ENCODE data around the gene TBCB. TPM values are rescaled to one million over a fixed set of nuclear protein-coding genes. Genes with fewer than 3 reads are reported as not detected.
A peak's percentile ranks its signal among the peaks of the same experiment; 100 is the strongest.
"Not testable (repeated sequence)": the region's sequence is repeated elsewhere in the genome, so short reads cannot be mapped to it uniquely, and the experiment has no call there.

Gene TBCB, protein sequence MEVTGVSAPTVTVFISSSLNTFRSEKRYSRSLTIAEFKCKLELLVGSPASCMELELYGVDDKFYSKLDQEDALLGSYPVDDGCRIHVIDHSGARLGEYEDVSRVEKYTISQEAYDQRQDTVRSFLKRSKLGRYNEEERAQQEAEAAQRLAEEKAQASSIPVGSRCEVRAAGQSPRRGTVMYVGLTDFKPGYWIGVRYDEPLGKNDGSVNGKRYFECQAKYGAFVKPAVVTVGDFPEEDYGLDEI
- 100 to 1,000 TPM; 118 to 196 (median 154) TPM for total RNA-seq

DNA sequence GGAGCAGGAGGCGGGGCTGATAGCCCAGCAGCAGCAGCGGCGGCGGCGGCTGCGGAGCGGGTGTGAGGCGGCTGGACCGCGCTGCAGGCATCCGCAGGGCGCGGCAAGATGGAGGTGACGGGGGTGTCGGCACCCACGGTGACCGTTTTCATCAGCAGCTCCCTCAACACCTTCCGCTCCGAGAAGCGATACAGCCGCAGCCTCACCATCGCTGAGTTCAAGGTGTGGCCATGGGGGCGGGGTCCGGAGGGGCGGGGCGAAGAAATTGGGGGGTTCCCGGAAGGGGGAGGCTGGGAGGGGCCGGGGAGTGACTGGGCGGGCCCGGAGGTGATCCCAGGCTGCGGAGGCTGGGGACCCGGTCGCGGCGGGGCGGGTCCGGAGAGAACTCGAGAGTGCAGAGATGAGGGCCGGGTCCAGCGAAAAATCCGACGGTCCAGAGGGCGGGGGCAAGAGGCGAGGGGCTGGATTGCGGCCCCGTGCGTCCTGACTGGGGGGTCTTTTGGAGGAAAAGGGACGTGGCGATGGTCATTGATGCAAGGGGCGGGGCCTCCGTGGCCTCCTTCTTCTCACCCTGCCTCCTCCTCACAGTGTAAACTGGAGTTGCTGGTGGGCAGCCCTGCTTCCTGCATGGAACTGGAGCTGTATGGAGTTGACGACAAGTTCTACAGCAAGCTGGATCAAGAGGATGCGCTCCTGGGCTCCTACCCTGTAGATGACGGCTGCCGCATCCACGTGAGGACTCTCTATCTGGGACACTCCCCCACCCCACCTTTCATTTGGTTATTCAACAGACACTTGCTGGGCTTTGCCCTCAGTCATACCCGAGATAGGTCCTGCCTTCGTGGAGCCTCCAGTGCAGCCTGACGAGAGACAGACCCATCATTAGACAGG, at the start of gene TBCB:
Gene TBCB, plus strand, starts transcription at position 16 of the 891 bp plus-strand sequence. Its CDS starts 93 bp downstream, at position 109.
- DNase-seq, result peak in 1 of 2 donors; percentile 84
- TF ChIP-seq POLR2A (IDR thresholded peaks at IDR 0.05), result peak in 1 of 2 donors; percentile 77
- TF ChIP-seq, protein P1, sequence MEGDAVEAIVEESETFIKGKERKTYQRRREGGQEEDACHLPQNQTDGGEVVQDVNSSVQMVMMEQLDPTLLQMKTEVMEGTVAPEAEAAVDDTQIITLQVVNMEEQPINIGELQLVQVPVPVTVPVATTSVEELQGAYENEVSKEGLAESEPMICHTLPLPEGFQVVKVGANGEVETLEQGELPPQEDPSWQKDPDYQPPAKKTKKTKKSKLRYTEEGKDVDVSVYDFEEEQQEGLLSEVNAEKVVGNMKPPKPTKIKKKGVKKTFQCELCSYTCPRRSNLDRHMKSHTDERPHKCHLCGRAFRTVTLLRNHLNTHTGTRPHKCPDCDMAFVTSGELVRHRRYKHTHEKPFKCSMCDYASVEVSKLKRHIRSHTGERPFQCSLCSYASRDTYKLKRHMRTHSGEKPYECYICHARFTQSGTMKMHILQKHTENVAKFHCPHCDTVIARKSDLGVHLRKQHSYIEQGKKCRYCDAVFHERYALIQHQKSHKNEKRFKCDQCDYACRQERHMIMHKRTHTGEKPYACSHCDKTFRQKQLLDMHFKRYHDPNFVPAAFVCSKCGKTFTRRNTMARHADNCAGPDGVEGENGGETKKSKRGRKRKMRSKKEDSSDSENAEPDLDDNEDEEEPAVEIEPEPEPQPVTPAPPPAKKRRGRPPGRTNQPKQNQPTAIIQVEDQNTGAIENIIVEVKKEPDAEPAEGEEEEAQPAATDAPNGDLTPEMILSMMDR (IDR thresholded peaks at IDR 0.05), result no peak
- intact Hi-C loops (cut with DNase I; ENCODE audit: low total_unique reads), result loop anchor here (10.0 kb wide), 1 partner anchor 61 kb away; the partner anchor contains the start of genes THAP8 and WDR62
- Histone ChIP-seq H3K27me3 (no peaks in the 10 kb centered on the region), H3K36me3 (no peaks in the 10 kb centered on the region), H3K4me3 (peak within 1 kb of the TSS; percentile 78 to 90), H3K9me3 (no peaks in the 10 kb centered on the region), H3K4me1 (peaks cover 0 to 8% of the 10 kb centered on the region in 2 donors), H3K27ac (peak within 1 kb of the TSS; percentile 89)

DNA sequence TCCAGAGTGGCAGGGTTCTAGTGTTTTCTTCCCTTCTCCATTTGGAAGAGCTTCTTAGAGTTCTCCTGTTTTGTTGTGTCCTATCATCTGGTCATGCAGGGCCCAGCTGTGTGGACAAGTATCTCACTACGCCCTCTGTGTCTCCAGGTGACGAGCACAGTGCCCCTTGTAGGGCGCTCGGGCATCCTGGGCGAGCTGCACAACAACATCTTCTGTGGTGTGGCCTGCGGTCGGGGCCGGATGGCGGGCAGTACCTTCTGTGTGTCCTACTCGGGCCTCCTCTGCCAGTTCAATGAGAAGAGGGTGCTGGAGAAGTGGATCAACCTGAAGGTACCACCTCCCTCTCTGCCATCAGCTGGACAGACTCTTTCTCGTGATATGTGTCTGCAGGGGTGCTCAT, 47.6 kb upstream of the TBCB start:
- no peaks in the 10 kb centered on the region for H3K27me3 ChIP-seq
- H3K4me3 ChIP-seq, result no peak overlapping the region
- DNase-seq, result no peak
- H3K9me3 ChIP-seq, result no peaks in the 10 kb centered on the region
- H3K27ac ChIP-seq, result no peak overlapping the region
- no peak for TF ChIP-seq POLR2A (IDR thresholded peaks at IDR 0.05)
- TF ChIP-seq, protein P1 (IDR thresholded peaks at IDR 0.05), result no peak
- intact Hi-C loops (cut with DNase I; ENCODE audit: low total_unique reads), result no loop called here
- no peaks in the 10 kb centered on the region for H3K36me3 ChIP-seq
- H3K4me1 ChIP-seq, result no peaks in the 10 kb centered on the region

DNA sequence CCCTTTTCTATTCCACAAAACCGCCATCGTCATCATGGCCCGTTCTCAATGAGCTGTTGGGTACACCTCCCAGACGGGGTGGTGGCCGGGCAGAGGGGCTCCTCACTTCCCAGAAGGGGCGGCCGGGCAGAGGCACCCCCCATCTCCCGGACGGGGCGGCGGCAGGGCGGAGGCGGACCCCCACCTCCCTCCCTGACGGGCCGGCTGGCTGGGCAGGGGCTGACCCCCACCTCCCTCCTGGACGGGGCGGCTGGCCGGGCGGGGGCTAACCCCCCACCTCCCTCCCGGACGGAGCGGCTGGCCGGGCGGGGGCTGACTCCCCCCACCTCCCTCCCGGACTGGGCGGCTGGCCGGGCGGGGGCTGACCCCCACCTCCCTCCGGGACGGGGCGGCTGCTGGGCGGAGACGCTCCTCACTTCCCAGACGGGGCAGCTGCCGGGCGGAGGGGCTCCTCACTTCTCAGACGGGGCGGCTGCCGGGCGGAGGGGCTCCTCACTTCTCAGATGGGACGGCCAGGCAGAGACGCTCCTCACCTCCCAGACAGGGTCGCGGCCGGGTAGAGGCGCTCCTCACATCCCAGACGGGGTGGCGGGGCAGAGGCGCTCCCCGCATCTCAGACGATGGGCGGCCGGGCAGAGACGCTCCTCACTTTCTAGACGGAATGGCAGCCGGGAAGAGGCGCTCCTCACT, 46.3 kb upstream of the TBCB start:
- H3K27ac ChIP-seq; DNase-seq; H3K27me3 ChIP-seq; H3K36me3 ChIP-seq; H3K9me3 ChIP-seq; intact Hi-C loops (cut with DNase I; ENCODE audit: low total_unique reads); H3K4me3 ChIP-seq; H3K4me1 ChIP-seq: not testable (repeated sequence)

DNA sequence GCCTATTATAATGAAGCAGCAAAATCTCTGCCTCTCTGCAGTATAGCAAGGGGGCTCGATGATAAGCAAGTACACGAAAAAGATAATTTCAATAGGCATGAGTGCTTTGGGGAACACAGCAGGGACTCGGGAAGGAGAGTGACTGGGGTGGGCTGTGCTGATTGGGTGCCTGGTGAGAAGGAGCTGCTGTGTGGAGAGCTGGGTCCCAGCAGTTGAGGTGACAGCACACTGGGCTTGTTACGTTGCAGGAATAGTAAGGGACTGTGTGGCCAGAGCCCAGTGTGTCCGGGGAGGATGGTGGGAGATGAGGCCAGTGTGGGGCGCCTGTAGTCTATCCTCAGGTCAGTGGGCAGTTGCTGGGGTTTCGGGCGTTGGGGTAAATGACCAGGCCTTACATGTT, 43.2 kb upstream of the TBCB start:
- Histone ChIP-seq H3K4me3 (no peak overlapping the region), H3K27ac (no peak overlapping the region), H3K9me3 (no peaks in the 10 kb centered on the region), H3K4me1 (no peaks in the 10 kb centered on the region), H3K36me3 (no peaks in the 10 kb centered on the region), H3K27me3 (no peaks in the 10 kb centered on the region)
- no peak for DNase-seq
- intact Hi-C loops (cut with DNase I; ENCODE audit: low total_unique reads), result no loop called here
- TF ChIP-seq, protein P1 (IDR thresholded peaks at IDR 0.05), result no peak
- no peak for TF ChIP-seq POLR2A (IDR thresholded peaks at IDR 0.05)

DNA sequence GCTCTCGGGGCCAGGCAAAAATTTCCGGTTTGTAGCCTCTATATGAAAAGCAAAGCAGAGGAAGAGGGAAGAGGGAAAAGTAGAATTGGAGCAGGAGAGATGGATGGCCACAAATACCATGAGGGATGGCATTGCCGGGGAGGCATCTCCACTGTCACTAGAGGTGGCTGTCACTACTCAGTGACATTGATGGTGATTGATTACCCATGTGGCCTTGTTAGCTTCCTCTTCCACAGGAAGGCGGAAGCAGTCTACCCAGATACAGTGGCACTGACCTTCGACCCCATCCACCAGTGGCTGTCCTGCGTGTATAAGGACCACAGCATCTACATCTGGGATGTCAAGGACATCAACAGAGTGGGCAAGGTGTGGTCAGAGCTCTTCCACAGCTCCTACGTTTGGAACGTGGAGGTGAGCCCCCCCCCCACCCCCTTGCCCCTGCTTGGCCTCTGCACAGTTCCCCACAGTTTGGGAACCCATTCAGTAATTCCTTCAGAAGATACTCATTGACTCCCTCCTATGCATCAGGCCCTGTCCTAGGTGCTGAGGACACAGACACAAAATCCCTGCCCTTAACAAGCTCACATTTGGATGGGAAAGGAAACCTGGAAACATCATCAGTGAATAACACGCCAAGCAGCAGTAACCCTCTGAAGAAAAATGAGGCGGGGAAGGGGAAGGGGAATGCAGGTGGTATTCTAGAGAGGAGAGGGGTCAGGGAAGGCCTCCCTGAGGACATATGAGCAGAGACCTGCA, 42.0 kb upstream of the TBCB start:
- H3K4me3 ChIP-seq, result no peak overlapping the region
- H3K27ac ChIP-seq, result no peak overlapping the region
- H3K27me3 ChIP-seq, result no peaks in the 10 kb centered on the region
- DNase-seq, result no peak
- H3K36me3 ChIP-seq, result no peaks in the 10 kb centered on the region
- H3K9me3 ChIP-seq, result no peaks in the 10 kb centered on the region
- intact Hi-C loops (cut with DNase I; ENCODE audit: low total_unique reads), result no loop called here
- no peaks in the 10 kb centered on the region for H3K4me1 ChIP-seq
- TF ChIP-seq, protein P1 (IDR thresholded peaks at IDR 0.05), result no peak
- TF ChIP-seq POLR2A (IDR thresholded peaks at IDR 0.05), result no peak

Data from uterus (tissue), 4 donors.